ENCODE data around the gene DIAPH1. TPM values are rescaled to one million over a fixed set of nuclear protein-coding genes. Genes with fewer than 3 reads are reported as not detected.

The DIAPH1 gene
- total RNA-seq, 1 experiment from 2014 or later = 26.0 TPM

DNA sequence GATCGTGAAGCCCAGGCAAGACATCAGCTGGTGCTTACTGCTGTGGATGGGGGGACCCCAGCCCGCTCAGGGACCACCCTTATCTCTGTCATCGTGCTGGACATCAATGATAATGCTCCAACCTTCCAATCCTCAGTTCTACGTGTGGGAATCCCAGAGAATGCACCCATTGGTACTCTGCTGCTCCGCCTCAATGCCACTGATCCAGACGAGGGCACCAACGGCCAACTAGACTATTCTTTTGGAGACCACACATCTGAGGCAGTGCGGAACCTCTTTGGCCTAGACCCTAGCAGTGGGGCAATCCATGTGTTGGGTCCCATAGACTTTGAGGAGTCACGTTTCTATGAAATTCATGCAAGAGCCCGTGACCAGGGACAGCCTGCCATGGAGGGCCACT lies 129.0 kb downstream of the DIAPH1 start:
- no peak for DNase-seq (ENCODE audit: extremely low read depth, low read depth)

DNA sequence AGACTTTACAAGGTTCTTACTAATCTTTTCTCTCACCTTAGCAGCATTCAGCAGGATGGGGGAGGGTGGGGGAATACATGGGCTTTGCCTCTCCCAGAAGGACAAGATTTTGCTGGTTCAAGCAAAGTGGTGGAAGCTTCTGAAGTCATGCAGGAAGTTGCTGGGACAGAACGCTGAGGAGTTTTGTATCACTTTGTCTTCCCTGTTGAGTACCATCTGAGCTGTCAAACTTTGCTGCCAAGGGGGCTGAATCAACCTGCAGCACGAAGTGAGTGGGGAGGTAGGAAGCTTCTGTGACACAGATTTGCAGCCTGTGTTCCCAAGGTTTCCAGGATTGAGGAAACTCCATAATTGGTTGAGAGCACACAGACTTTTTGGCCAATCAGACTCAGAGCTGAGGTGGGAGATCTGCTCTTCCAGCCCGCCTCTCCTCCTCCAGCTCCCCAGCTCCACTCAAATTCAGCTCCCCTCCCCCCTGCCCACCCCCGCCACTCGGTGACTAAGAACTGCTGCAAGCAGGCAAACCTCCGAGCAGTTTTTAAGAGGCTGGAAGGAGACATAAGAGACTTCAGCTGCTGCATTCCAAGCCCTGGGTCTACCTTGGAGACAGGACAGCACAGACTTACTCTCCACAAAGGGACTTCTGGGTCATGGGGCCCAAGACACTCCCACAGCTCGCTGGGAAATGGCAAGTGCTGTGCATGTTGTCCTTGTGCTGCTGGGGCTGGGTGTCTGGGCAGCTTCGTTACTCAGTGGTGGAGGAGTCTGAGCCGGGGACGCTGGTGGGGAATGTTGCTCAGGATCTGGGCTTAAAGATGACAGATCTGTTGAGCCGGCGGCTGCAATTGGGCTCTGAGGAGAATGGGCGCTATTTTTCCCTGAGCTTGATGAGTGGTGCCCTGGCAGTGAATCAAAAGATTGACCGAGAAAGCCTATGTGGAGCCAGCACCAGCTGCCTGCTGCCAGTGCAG lies 129.9 kb downstream of the DIAPH1 start, which contains the start of gene PCDHGC5:
Gene PCDHGC5 (plus strand): TSS at position 491 of the 971 bp plus-strand sequence. CDS start 160 bp downstream, at position 651.
- DNase-seq (ENCODE audit: extremely low read depth, low read depth) = no peak

DNA sequence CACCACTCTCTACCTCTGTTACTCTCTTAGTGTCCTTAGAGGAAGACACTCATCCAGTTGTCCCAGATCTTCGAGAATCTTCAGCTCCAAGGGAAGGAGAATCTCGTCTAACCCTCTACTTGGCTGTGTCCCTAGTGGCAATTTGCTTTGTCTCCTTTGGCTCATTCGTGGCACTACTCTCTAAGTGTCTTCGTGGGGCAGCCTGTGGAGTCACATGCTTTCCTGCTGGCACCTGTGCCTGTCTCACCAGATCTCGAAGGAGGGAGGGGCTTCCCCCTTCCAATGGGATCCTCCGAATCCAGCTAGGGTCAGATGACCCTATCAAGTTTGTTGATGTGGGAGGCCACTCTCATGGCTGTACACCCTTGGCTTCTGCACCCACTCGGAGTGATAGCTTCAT lies 131.7 kb downstream of the DIAPH1 start:
- no peak for DNase-seq (ENCODE audit: extremely low read depth, low read depth)

DNA sequence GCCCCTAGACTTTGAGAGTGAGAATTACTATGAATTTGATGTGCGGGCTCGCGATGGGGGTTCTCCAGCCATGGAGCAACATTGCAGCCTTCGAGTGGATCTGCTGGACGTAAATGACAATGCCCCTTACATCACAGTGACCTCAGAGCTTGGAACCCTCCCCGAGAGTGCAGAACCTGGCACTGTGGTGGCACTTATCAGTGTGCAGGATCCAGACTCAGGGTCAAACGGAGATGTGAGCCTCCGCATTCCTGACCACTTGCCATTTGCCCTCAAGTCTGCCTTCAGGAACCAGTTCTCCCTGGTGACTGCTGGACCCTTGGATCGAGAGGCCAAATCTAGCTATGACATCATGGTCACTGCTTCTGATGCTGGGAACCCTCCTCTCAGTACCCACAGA lies 132.7 kb downstream of the DIAPH1 start:
- no peak for DNase-seq (ENCODE audit: extremely low read depth, low read depth)

DNA sequence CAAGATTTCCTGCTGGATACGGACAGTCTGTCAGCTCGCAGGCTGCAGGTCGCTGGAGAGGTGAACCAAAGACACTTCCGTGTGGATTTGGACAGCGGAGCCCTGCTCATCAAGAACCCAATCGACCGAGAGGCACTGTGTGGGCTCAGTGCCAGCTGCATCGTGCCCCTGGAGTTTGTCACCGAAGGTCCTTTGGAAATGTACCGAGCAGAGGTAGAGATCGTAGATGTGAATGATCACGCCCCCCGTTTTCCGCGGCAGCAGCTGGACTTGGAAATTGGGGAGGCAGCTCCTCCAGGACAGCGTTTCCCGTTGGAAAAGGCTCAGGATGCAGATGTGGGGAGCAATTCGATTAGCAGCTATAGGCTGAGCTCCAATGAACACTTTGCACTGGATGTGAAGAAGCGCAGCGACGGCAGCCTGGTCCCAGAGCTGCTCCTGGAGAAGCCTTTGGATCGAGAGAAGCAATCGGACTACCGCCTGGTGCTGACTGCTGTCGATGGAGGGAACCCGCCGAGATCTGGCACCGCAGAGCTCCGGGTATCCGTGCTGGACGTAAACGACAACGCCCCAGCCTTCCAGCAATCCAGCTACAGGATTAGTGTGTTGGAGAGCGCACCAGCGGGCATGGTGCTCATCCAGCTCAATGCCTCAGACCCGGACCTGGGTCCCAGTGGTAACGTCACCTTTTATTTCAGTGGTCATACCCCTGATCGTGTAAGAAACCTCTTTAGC lies 133.3 kb downstream of the DIAPH1 start:
- no peak for DNase-seq (ENCODE audit: extremely low read depth, low read depth)

DNA sequence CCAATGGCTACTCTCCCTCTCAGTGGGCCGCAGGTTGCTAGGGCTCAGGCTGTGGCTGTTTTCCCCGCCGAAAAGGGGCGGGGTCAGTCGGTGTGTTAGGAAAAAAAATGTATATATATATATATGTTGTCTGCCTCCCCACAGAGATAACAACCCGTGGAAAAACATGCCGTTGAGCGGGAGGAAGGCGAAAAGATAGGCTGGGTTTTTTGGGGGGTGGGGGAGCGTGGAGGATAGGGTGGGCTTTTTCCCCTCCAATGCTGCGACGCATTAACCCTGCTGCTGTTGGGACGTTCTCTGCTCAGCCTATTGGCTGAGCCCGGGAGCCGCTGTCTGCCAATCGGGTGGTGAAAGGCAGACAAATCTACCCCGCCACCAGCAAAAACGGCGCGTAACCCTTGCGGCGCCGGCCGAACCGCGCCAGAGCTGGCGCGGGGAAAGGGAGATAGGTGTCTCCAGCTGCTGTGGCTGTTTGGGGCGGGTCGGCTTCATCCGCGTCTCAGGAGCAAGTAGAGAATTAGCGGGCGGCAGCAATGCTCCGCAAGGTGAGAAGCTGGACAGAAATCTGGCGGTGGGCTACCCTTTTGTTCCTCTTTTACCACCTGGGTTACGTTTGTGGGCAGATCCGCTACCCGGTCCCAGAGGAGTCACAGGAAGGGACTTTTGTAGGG lies 134.0 kb downstream of the DIAPH1 start, which contains the start of gene PCDHGC4:
Gene PCDHGC4 (plus strand): TSS at position 390 of the 671 bp plus-strand sequence. CDS start 144 bp downstream, at position 534.
- DNase-seq (ENCODE audit: extremely low read depth, low read depth) = no peak

DNA sequence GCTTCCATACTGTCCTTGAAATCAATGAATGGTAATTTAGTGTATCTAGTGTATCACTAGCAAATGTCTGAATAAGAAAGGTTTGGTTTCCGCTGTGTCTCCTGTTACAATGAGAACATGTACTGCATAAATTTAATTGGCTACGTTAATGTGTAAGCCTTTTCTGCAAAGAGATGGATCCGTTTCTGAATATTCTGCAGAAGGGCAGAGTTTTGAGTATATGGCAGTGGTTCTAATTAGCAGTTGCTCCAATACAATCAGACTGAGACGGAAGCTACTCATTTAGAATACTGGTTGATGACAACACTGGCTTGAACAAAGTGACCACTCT lies 134.5 kb downstream of the DIAPH1 start:
- DNase-seq (ENCODE audit: extremely low read depth, low read depth) = no peak

DNA sequence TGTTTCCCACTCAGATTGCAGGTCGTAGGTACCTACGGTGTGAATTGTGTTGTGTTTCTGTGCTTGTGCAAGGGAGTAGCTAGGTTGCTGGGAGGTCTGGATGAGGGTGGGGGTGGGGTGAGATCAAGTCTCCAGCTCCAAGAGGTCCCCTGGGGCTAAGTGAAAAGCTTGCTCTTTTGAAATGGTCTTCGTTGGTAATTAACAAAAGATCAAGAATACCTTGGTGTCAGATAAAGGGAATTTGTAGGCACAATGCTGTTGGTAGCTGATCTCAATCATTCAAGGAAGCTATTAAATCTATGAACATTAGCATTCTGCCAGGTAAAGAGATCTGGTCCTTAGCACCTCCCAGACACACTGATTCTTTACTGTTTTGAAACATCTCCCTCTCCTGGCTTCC lies 134.9 kb downstream of the DIAPH1 start:
- DNase-seq (ENCODE audit: extremely low read depth, low read depth) = no peak

DNA sequence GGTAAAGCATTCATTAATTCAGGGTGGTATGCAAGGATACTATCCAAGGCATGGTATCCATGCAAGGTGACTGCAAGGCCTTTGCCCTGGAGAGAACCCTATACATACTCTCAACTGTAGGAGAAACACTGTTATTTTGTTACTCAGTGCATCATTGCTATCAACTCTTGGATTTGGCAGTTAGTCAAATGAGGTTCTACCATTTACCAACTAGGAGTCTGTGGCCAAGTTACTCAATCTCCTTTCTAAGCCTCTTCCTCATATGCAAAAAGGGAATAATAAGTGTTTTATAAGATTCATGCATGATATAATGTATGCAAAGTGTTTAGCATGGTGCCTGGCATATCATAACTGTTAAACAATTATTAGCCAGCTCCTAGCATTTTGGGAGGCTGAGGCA lies 139.0 kb downstream of the DIAPH1 start:
- no peak for DNase-seq (ENCODE audit: extremely low read depth, low read depth)

DNA sequence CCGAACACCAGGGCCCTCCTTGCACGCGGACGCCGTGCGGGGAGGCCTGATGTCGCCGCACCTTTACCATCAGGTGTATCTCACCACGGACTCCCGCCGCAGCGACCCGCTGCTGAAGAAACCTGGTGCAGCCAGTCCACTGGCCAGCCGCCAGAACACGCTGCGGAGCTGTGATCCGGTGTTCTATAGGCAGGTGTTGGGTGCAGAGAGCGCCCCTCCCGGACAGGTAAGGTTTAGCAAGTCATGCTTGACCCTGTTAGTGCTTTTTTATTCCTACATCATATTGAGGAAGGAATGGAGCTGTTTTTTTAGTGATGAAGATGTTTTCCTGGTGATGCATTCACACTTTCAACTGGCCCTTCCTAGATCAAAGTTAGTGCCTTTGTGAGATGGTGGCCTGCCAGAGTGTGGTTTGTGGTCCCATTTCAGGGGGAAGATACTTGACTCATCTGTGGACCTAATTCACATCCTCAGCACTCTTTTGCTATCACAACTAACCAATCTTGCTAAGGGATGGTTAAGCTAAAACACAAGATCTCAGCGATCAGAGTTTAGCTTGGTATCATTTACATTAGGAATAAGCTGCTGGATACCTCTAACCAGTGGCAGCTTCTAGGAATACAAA lies 140.4 kb downstream of the DIAPH1 start:
- DNase-seq (ENCODE audit: extremely low read depth, low read depth) = no peak

DNA sequence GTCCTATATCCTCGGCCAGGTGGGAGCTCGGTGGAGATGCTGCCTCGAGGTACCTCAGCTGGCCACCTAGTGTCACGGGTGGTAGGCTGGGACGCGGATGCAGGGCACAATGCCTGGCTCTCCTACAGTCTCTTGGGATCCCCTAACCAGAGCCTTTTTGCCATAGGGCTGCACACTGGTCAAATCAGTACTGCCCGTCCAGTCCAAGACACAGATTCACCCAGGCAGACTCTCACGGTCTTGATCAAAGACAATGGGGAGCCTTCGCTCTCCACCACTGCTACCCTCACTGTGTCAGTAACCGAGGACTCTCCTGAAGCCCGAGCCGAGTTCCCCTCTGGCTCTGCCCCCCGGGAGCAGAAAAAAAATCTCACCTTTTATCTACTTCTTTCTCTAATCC lies 141.0 kb downstream of the DIAPH1 start:
- no peak for DNase-seq (ENCODE audit: extremely low read depth, low read depth)

DNA sequence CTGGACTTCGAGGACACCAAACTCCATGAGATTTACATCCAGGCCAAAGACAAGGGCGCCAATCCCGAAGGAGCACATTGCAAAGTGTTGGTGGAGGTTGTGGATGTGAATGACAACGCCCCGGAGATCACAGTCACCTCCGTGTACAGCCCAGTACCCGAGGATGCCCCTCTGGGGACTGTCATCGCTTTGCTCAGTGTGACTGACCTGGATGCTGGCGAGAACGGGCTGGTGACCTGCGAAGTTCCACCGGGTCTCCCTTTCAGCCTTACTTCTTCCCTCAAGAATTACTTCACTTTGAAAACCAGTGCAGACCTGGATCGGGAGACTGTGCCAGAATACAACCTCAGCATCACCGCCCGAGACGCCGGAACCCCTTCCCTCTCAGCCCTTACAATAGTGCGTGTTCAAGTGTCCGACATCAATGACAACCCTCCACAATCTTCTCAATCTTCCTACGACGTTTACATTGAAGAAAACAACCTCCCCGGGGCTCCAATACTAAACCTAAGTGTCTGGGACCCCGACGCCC lies 141.7 kb downstream of the DIAPH1 start:
- no peak for DNase-seq (ENCODE audit: extremely low read depth, low read depth)

DNA sequence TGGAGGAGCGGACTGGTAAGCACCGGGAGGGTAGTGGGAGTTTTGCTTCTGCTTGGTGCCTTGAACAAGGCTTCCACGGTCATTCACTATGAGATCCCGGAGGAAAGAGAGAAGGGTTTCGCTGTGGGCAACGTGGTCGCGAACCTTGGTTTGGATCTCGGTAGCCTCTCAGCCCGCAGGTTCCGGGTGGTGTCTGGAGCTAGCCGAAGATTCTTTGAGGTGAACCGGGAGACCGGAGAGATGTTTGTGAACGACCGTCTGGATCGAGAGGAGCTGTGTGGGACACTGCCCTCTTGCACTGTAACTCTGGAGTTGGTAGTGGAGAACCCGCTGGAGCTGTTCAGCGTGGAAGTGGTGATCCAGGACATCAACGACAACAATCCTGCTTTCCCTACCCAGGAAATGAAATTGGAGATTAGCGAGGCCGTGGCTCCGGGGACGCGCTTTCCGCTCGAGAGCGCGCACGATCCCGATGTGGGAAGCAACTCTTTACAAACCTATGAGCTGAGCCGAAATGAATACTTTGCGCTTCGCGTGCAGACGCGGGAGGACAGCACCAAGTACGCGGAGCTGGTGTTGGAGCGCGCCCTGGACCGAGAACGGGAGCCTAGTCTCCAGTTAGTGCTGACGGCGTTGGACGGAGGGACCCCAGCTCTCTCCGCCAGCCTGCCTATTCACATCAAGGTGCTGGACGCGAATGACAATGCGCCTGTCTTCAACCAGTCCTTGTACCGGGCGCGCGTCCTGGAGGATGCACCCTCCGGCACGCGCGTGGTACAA lies 142.5 kb downstream of the DIAPH1 start:
- DNase-seq (ENCODE audit: extremely low read depth, low read depth) = peak; percentile 44

DNA sequence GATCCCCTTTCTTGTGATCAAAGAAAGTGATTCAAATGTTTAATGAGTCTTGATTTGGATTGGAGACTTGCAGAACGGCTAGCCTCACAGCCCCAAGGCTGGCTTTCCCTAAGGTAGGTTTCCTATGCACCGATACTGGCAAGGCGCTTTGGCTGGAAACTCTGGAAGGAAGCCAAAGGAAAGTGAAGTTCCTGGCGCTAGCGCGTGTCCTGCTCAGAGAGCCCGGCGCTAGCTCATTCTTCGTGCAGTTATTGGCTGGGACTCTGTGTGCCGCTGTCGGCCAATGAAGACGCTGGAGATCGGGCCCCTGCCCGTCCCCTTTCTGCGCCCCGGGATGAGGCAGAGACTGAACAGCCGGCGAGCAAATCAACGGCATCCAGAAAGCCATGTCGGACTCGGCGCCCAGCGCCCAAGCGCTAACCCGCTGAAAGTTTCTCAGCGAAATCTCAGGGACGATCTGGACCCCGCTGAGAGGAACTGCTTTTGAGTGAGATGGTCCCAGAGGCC lies 143.1 kb downstream of the DIAPH1 start, which contains the start of gene PCDHGC3:
Gene PCDHGC3 (plus strand): TSS at position 342 of the 507 bp plus-strand sequence. CDS start 151 bp downstream, at position 493.
- DNase-seq (ENCODE audit: extremely low read depth, low read depth) = peak; percentile 92

DNA sequence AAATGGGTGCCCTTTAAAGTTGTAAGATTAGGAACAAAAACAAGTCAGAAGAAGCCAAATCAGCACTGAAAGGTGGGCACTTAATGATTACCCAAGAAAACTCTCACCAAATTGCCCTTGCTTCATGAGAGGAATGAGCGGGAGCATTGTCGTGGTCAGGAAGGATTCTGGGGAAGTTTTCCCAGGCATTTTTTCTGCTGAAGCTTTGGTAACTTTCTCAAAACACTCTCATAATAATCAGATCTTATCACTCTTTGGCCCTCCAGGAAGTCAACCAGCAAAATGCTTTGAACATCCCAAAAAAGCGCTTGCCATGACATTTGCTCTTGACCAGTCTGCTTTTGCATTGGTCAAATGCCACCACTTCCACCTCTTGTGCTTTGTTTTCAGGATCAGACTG lies 153.4 kb downstream of the DIAPH1 start:
- DNase-seq (ENCODE audit: extremely low read depth, low read depth) = no peak
